Right kidney (tissue), 9 donors: ENCODE results near the gene KCNA4.
"Not testable (repeated sequence)": the region's sequence is repeated elsewhere in the genome, so short reads cannot be mapped to it uniquely, and the experiment has no call there.

Experiments used
- DNase-seq: peaks from one replicate; pipeline ENCODE4 v3.0.0-alpha.2; 2016
- long read RNA-seq, 8 donors: transcript quantifications; one replicate each; lab custom pipeline, GENCODE V29; 2026

Gene KCNA4
- long read RNA-seq, donor 1 = 0 reads
- long read RNA-seq, donor 2 = 0 reads
- long read RNA-seq, donor 3 = 0 reads
- long read RNA-seq, donor 4 = 0 reads
- long read RNA-seq, donor 5 = 0 reads
- long read RNA-seq, donor 6 = 0 reads
- long read RNA-seq, donor 7 = 0 reads
- long read RNA-seq, donor 8 = 0 reads

DNA sequence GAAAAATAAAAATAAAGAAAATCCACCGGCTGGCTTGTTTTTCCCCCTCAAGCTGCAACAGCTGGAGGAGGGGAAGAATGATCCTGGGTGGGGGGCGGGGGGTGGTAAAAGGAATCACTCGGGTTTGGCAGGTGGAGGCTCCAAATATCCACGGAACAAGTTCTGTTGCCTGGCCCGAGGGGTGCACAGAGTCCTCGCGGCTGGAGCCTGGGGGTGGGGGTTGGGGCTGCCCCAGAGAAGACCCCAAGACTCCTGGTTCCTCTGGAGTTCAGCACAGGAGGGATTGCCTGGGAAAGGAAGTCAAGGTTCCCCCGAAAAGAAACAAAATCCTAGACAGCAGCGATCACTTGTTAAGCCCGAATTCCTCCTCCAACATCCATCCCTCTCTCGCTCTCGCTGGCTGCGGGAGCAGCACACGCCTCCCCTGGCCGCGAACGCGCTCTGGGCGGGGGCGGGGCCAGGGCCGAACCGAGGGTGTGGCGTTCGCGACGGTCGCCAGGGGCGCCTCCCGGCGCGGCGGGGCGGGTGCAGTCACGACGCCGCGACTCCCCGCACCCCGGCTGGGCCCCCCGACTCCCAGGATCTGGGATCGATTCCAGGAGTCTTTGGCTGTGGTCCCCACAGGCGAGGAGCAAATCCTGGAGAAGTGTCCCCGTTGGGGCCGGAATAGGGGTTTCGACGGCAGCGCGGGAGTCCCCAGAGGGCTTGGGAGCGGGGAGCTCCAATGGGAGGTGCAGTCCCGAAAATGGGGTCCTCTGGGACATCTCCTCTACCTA, at the start of gene KCNA4:
Gene KCNA4, minus strand, starts transcription at position 443 of the 776 bp plus-strand sequence. CDS start 4,352 bp downstream, outside the sequence.
- DNase-seq = peak; percentile 66

GRCh38 chr11:30062103-30062502, 45.3 kb upstream of the KCNA4 start:
- DNase-seq = no peak

DNA sequence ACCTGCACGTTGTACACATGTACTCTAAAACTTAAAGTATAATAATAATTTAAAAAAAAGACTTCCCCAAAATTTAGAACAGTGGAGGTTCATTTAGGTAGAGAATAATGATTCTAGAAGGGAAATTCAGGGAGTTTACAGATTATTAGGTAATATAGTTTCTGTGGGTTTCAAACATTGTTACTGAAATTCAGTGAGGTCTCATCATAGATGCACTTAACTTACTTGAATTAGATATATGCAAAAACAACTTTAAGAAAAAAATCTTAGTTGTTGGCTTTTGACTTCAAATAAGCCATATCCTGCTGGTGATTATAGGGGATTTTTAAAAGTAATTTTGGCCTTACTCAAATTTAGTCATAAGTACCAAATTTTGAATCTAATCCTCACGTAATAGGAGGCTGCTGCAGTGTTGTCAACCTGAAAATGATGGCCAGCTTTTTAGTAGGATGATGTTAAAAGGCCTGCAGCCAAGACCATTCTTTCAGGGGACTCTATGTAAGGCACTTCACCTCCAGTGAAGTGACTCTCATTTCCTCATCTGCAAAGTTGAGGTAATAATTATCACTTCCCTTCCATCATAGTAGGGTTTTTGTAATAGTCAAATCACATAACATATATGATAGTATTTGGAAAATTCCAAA, 42.5 kb upstream of the KCNA4 start:
- no peak for DNase-seq

GRCh38 chr11:30049214-30049613, 32.4 kb upstream of the KCNA4 start:
- no peak for DNase-seq

- DNase-seq = no peak
These were observed 29.7 kb upstream of the KCNA4 start for GRCh38 chr11:30046578-30046945.

GRCh38 chr11:30045921-30046577, 29.2 kb upstream of the KCNA4 start:
- DNase-seq = no peak

DNA sequence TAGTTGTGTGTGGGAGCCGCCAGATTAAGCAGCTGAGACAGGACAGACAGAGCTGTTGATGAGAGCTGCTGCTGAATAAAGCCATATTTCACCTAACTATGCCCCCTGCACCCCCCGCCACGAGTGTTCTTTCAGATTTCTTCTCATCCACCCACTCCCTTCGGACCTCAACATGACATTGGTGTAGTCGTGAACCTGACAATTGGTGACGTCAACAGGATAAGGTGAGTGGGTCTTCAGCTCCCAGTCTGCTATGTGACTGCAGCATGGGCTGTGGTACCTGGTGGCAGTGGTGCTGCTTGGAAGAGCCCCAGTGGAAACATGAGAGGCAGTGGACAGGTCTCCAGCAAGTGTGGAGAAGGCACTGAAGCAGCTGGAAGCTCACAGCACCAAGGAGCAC, 28.3 kb upstream of the KCNA4 start:
- no peak for DNase-seq

GRCh38 chr11:30041171-30041570, 24.3 kb upstream of the KCNA4 start:
- no peak for DNase-seq

DNA sequence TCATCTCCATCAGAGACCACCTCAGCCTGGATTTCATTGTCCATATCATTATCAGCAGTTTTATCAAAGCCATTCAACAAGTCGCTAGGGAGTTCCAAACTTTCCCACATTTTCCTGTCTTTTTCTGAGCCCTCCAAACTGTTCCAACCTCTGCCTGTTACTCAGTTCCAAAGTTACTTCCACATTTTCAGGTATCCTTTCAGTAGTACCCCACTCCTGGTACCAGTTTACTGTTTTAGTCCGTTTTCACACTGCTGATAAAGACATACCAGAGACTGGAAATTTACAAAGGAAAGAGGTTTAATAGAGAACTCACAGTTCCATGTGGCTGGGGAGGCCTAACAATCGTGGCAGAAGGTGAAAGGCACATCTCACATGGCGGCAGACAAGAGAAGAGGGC, 17.9 kb upstream of the KCNA4 start:
- not testable (repeated sequence) for DNase-seq

GRCh38 chr11:30034166-30034565, 17.3 kb upstream of the KCNA4 start:
- not testable (repeated sequence) for DNase-seq

DNA sequence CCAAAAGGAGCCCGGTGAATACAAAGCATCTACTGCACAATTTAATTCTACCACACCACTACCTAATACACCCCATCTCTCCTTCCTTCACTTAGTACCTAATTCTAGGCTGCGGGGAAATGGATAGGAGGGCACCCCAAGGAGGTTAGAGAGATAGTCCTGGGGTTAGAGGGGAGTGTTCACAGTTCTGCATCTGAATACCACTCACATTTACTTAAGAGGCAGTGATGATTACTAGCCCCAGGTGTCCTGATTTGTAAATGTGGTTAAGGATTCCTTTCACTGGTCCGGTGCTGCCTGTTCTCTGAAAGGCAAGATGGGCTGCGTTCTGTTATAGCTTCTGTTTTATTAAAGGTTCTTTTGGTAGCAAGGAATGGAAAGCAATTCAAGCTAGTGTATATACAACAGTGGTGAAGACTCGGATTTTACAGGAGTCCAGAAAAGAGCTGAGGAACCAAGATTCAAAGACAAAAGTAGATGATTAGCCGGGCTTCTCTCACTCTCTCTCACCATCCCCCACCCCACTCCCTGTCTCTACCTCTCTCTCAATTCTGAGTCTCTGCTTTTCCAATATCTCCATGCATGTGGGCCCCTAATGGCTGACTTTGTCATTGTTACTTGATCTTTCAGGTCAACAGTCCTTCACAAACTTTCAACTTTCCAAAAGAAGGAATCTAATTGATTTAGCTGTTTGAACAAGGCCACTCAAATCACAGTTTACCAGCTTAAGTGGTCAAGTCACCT, 8.7 kb upstream of the KCNA4 start:
- DNase-seq = no peak

- DNase-seq = no peak
These were observed 6.2 kb upstream of the KCNA4 start for GRCh38 chr11:30023074-30023473.

DNA sequence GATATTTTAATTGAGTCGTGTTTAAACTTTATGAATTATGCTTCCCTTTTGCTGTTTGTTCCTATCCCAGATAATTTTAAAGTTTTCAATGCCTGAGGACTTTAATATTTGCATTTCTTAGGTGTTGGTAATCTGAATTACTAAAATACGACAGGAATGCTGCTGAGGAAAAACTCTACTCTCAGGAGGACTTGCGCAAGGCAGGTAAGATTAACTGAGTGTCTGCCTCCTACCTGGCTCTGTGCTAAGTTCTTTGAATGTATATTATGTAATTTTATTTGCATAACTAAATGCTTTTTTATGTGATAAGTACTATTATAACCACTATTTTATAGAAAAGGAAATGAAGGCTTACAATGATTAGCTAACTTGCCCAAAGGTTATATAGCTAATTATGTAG, 2.7 kb upstream of the KCNA4 start:
- no peak for DNase-seq

DNA sequence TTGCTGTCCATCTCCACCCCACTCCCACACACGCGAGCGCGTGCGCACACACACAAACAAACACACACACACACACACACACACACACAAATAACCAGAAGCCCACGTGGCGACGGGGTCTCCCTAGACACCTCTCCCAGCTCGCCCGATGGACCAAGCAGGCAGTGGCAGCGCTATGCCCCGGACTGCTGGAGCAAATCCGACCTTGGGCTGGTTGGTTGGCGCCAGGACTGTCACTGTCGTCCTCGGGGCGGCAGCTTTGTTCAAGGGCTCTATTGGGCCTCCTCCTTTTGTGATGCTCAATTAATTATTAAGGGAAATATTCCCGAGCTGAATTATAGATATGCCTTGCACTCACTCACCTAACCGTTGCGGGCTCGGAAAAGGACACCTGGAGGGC, 1.7 kb upstream of the KCNA4 start:
- DNase-seq = peak; percentile 23

GRCh38 chr11:30017445-30017895, 640 bp upstream of the KCNA4 start:
- DNase-seq = peak; percentile 30

DNA sequence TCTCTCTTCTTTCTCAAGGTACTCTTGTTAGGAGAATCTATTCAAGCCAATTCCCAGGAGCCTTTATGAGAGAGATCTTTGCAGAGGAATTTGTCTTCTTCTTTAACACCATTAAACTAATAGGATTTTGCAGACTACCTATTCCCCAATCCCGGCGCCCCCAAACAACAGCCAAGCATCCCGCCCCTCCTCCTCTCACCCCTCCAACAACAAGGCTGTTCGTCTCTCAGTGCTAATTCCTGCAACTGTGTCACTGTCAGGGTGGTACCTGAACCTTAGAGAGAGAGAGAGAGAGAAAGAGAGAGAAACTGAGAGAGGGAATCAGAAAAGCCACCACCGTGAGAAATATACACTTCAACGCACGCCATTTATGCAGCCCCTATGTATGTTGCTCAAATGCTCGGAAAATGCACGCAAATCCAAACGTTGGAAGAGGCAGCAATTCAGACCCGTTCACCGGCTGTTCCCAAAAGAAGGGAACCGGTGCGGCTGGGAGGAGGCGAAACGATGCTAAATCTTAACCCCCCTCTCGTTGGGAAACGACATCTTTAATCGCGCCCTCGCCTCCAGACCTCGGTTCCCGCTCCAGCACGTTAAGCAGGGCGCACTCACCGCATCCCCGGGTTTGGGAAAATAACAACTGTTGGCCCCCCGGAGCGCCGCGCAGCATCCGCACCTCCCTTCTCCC, 961 bp downstream of the KCNA4 start:
- peak; percentile 28 for DNase-seq

DNA sequence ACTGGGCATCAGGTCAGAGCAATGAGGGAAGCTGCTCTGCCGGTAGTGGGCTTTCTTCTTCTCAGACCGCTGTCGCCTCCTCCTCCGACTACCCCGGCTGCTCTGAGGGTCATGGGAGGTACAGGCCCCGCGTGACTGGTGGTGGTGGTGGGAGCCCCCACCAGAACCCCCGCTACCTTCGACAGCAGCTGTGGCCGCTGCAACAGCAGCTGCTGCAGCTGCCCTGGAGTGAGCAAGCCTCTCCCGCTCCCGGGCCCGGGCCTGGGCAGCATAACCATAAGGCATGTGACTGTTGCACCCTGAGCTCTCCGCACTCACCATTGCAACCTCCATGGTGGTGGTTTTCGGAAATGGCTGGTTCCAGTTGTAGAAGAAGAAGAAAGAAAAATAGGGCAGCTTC, 4.5 kb downstream of the KCNA4 start:
- no peak for DNase-seq

DNA sequence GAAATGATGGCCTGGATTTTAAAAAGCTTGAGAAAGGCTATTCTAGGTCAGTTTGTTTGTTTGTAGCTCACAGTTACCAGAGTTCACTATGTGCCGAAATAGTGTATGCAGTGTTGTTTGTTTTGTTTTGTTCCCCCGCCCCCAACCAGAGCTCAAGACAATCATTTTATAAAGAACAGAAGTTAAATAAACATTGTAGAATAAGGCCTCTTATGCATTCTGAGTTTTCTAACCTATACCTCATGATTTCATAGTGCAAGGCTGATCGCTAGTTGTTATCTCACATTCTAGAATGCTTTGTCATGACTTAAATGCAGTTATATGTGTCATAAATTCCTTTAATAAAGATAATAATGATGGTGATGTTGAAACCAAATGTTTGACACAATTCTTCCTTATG, 7.8 kb downstream of the KCNA4 start:
- DNase-seq = no peak

GRCh38 chr11:30006876-30007275, 10.0 kb downstream of the KCNA4 start:
- DNase-seq = no peak

GRCh38 chr11:30002157-30002785, 14.6 kb downstream of the KCNA4 start:
- DNase-seq = no peak
